ENCODE results near the gene FADS1. TPM values are rescaled to one million over a fixed set of nuclear protein-coding genes. Genes with fewer than 3 reads are reported as not detected.

FADS1 gene
- total and polyA plus RNA-seq, 11 donors: 14.3 to 72.6 (median 23.6) TPM

- Histone ChIP-seq H3K9me3 (no peaks in the 10 kb centered on the region), H3K4me3 (no peak overlapping the region), H3K4me1 (peaks cover 5 to 36% (median 19%) of the 10 kb centered on the region in 12 donors), H3K36me3 (peaks cover 0 to 76% (median 25%) of the 10 kb centered on the region in 9 donors), H3K27ac (no peak overlapping the region), H3K27me3 (no peaks in the 10 kb centered on the region)
- 84 to 93% (median 90%) methylated on average over 13 to 14 of the region's 14 CpGs for WGBS, 4 donors
- TF ChIP-seq POLR2A (IDR thresholded peaks at IDR 0.05) (no peak), CTCF (IDR thresholded peaks at IDR 0.05) (no peak)
- ATAC-seq (no peak), DNase-seq (peak in 1 of 5 donors; percentile 30)
- intact Hi-C loops (cut with DNase I): loop anchor here in 1 of 10 donors (5.0 kb wide), 1 partner anchor 38 kb away; the partner anchor contains the start of gene FADS1
Observed at GRCh38 chr11:61854966-61855714, 38.3 kb upstream of the FADS1 start.

DNA sequence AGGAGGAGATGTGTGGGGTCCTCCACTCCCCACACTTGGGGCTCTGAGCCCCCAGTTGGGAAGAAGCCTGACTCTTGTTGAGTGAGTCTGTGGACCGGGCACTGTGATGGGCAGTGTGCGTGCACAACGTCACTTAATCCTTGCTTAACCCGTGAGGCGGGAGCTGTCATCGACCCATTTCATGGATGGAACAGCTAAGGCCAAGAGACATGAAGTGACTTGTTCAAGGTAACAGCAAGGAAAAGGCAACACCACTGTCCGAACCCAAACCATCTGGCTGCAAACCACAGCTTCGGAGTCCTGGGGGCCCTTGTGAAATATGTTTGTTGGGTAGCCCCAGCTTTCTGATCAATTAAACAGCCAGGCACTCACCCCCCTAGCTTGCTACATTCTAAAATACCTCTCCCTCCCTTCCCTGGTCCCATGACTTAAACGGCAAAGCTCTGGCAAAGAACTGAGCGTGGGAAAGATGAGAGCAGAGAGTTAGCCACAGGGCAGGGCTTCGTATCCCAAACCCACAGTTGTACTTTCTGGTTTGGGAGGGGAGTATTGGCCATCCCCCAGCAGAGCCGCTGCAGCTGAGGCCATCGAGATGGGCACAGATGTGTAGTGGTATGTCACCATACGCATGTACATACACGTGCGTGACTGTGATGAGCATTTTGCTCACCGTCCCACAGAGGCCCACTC, 37.5 kb upstream of the FADS1 start:
- WGBS, 4 donors: 84 to 92% (median 91%) methylated on average over 17 of the region's 17 CpGs
- Histone ChIP-seq H3K4me1 (peaks cover 5 to 33% (median 15%) of the 10 kb centered on the region in 12 donors), H3K9me3 (no peaks in the 10 kb centered on the region), H3K36me3 (peaks cover 0 to 76% (median 19%) of the 10 kb centered on the region in 9 donors), H3K4me3 (no peak overlapping the region), H3K27me3 (no peaks in the 10 kb centered on the region), H3K27ac (peak overlapping the region in 2 of 12 donors; percentile 37 to 50)
- ATAC-seq (peak in 1 of 4 donors; percentile 11), DNase-seq (no peak)
- intact Hi-C loops (cut with DNase I): loop anchor here in 1 of 10 donors (5.0 kb wide), 1 partner anchor 37 kb away; the partner anchor contains the start of gene FADS1
- TF ChIP-seq POLR2A (IDR thresholded peaks at IDR 0.05) (no peak), CTCF (IDR thresholded peaks at IDR 0.05) (no peak)

DNA sequence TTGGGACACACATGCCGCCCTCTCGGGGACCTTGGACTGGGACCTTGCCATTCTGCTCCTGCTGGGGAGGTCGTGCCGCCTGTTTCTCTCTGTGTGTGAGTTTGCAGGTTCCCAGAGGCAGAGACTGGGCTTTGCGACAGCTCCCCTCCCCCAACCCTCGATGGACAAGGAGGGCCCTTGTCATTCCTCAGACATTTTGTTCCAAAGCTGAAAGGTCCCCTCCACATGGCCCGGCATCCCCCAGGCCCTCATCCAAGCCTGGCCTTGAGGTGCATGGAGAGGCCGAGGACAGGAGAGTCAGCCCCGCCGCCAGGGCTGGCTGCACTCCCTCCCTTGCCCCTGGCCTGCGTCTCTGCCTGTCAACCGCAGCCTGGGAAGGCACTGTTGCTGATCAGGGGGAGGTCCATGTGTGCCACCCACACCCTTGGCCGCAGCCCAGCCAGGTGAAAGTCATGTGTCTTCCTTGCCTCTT, 36.9 kb upstream of the FADS1 start:
- no peaks in the 10 kb centered on the region for H3K9me3 ChIP-seq
- TF ChIP-seq CTCF (IDR thresholded peaks at IDR 0.05) (no peak), POLR2A (IDR thresholded peaks at IDR 0.05) (no peak)
- WGBS, 4 donors: 39 to 77% (median 59%) methylated on average over 10 to 13 of the region's 13 CpGs
- no peak overlapping the region for H3K4me3 ChIP-seq
- ATAC-seq (peak in 3 of 4 donors; percentile 51 to 72 (median 67)), DNase-seq (peak in 2 of 5 donors; percentile 54 to 79)
- H3K27ac ChIP-seq: peak overlapping the region in 3 of 12 donors; percentile 18 to 50 (median 37)
- peaks cover 0 to 76% (median 21%) of the 10 kb centered on the region in 9 donors for H3K36me3 ChIP-seq
- no peaks in the 10 kb centered on the region for H3K27me3 ChIP-seq
- H3K4me1 ChIP-seq: peaks cover 5 to 33% (median 15%) of the 10 kb centered on the region in 12 donors
- intact Hi-C loops (cut with DNase I): loop anchor here in 1 of 10 donors (5.0 kb wide), 1 partner anchor 36 kb away; the partner anchor contains the start of gene FADS1

DNA sequence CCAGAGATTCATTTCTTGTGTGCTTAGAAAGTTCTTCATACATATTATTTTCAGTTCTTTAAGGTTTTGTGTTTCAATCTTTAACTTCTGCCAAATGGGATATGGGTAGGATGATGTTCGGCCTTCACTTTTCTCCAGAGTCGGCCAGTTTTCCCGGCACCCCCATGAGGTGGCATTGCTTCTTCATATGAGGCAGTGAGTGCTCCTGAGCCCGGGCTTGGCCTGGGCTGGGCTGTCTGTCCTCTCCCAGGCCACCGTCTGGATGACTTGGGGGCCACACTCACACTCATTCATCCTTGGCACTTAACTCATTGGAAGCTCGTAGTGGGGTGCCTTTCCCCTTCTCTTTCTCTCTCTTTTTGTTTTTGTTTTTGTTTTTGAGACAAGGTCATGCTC, 35.1 kb upstream of the FADS1 start:
- TF ChIP-seq POLR2A (IDR thresholded peaks at IDR 0.05): no peak
- TF ChIP-seq CTCF (IDR thresholded peaks at IDR 0.05): no peak
- 67 to 80% (median 72%) methylated on average over 6 of the region's 6 CpGs for WGBS, 4 donors

More for the DNA sequence above, 35.1 kb upstream of the FADS1 start:
- ATAC-seq (no peak), DNase-seq (no peak)
- peaks cover 5 to 33% (median 15%) of the 10 kb centered on the region in 12 donors for H3K4me1 ChIP-seq
- peaks cover 0 to 76% (median 25%) of the 10 kb centered on the region in 9 donors for H3K36me3 ChIP-seq
- no peak overlapping the region for H3K4me3 ChIP-seq
- no peaks in the 10 kb centered on the region for H3K27me3 ChIP-seq
- H3K27ac ChIP-seq: peak overlapping the region; percentile 12 to 81 (median 57)
- H3K9me3 ChIP-seq: no peaks in the 10 kb centered on the region
- intact Hi-C loops (cut with DNase I): loop anchor here in 1 of 10 donors (5.0 kb wide), 1 partner anchor 35 kb away; the partner anchor contains the start of gene FADS1
